CD4-positive, alpha-beta T cell treated with Interferon alpha-2 for 1 hour (primary cell): Measurements from ENCODE around the gene DHX57.
"Not testable (repeated sequence)": the region's sequence is repeated elsewhere in the genome, so short reads cannot be mapped to it uniquely, and the experiment has no call there.

Experiments used
- DNase-seq, 2 donors: peaks; one replicate each; pipeline ENCODE4 v3.0.0-alpha.2; 2020 to 2022

Gene DHX57

DNA sequence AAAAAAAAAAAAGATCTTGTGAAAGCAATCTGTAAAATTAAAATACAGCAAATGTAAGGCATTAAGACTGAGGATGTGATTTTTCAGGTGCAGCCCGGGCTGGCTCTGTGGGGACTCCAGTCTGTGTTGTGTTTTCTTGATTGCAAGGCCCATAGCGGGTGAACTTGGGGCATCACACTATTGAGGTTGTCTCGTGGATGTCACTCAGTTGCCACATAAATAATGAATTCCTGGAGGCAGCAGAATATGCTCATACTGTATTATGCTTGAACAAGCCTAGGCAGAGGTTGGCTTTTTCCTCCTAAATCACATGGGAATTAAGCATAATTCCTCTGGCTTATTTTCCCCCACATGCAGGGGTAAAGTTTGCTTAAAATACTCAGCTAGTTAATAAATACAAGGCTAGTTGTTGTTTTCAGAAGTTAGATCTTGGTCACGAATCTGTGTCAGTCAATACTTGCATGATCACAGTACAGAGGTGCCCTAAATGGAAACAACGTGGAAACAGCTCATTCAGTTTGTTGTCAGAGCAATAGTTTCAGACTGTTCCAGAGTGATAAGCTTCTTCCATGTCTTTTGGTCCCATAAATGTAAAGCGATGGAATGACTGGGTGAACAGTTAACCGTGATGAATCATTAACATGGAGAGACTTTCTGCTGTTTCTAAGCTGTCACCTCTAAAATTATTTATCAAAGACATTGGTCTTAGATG, 81.3 kb downstream of the DHX57 start:
- no peak for DNase-seq

DNA sequence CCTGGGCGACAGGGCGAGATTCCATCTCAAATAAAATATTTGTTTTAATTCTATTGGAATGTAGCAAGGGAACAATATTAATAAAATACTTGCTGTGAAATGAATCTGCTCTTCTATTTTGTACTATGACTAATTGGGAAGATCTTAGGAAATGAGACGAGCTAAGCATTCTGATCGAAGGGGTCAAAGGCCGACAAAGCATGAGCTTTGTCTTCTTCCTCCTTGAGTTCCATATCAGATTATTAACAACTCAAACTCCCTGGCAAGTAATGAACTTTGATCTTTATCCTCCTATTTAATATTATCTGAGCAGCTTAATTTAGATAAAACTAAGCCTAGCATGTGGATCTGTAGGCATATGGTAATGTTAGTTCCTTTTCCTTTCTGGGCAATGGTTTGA, 82.2 kb downstream of the DHX57 start:
- DNase-seq, result no peak

- DNase-seq, result no peak
Measured at GRCh38 chr2:38792751-38793150, 83.0 kb downstream of the DHX57 start.

DNA sequence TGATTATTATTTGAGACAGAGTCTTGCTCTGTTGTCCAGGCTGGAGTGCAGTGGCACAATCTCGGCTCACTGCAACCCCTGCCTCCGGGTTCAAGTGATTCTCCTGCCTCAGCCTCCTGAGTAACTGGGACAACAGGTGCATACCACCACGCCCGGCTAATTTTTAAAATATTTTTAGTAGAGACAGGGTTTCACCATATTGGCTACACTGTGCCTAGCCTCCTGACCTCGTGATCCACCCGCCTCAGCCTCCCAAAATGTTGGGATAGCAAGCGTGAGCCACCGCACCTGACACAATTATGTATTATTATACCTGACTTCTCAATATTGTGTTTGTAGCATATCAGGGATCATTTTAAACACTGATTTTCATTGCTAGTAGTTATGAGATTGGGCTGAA, 83.4 kb downstream of the DHX57 start:
- DNase-seq, result not testable (repeated sequence)

DNA sequence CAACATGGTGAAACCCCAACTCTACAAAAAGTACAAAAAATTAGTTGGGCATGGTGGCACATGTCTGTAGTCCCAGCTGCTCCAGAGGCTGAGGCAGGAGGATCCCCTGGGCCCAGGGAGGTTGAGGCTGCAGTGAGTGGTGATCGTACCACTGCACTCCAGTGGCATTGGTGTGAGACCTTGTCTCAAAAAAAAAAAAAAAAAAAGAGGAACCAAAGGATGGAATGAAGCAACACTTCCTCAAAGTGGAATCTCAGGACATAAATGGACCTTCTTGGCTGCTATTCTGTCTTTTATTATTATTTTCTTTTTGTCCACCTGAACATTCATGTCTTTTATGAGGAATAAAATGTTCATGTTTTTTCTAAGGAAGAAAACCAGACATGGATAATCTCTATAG, 84.0 kb downstream of the DHX57 start:
- DNase-seq, result no peak

DNA sequence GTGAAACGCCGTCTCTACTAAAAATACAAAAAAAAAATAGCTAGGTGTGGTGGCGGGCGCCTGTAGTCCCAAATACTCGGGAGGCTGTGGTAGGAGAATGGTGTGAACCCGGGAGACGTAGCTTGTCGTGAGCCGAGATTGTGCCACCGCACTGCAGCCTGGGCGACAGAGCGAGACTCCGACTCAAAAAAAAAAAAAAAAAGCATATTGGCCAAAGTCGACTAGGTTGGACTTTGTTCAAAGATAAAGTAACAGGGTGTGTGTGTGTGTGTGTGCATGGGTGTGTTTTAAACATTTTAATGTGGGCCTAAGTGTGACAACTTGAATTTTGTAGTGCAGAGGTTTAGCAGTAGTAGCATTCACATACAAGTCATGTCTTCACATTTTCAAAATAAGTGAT, 86.0 kb downstream of the DHX57 start:
- no peak for DNase-seq

- DNase-seq, result no peak
Measured at GRCh38 chr2:38788306-38788705, 87.4 kb downstream of the DHX57 start.

DNA sequence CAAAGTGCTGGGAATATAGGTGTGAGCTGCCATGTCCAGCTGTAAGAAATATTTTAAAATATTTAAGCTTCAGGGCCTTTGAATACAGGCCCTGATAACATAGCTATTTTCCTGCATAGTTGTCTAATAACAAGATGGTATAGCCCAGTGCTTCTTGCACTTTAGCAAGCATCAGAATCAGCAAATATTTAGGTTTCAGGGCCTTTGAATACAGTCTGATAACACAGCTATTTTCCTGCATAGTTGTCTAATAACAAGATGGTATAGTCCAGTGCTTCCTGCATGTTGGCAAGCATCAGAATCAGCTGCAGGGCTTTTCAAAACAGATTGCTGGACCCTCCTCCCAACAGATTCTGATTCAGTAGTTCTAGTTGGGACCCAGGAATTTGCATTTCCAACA, 92.1 kb downstream of the DHX57 start:
- DNase-seq, result no peak

DNA sequence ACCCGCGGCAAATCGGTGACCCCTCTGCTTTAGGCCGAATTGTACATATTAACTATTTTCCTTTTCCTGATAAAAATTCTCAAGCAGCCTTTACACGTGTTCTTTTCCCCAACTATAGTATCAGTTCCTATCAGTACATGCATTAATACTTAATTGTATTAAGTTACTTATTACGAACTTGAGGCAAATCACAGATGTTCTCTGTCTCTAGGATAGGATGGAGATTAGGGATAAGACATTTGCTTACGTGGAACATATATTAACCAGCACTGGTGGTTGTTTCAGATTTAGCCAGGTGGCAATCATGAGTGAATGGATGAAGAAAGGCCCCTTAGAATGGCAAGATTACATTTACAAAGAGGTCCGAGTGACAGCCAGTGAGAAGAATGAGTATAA, 97.0 kb downstream of the DHX57 start:
- DNase-seq, result no peak

- DNase-seq, result no peak
Measured at GRCh38 chr2:38776531-38776930, 99.2 kb downstream of the DHX57 start.

DNA sequence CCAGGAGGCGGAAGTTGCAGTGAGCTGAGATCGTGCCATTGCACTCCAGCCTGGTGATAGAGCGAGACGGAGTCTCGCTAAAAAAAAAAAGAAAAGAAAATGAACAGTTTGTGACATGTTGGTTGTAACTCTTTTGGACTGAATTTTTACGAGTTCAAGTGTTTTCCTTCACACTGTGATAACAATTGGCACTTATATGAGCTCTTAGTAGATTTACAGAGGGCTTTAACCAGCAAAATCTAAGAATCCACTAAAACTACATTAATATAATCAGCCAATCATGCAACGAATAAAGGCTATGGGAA, 99.9 kb downstream of the DHX57 start:
- no peak for DNase-seq

GRCh38 chr2:38775097-38775920, 100.4 kb downstream of the DHX57 start:
- DNase-seq, result no peak

GRCh38 chr2:38771632-38772031, 104.1 kb downstream of the DHX57 start:
- no peak for DNase-seq

DNA sequence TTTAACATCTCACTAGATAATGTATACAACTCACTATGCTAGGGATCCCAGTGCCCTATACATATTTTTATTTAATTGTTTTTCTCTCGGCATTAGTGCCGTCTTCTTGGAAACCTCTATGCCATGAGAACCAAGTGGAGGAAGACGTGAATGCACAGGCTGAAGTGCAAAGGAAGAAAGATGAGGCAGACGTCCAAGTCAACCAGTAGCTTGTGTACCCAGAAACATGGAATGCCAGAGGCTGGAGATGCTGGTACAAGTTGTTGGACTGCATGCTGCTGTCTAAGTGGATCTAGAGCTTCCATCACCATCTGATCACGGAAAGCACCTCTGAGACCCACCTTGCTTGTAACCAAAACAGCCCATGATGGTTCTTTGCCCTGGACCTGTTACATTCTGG, 110.2 kb downstream of the DHX57 start:
- no peak for DNase-seq

- no peak for DNase-seq
Measured at GRCh38 chr2:38765149-38765548, 110.6 kb downstream of the DHX57 start.

GRCh38 chr2:38763728-38764127, 112.0 kb downstream of the DHX57 start:
- DNase-seq, result no peak

DNA sequence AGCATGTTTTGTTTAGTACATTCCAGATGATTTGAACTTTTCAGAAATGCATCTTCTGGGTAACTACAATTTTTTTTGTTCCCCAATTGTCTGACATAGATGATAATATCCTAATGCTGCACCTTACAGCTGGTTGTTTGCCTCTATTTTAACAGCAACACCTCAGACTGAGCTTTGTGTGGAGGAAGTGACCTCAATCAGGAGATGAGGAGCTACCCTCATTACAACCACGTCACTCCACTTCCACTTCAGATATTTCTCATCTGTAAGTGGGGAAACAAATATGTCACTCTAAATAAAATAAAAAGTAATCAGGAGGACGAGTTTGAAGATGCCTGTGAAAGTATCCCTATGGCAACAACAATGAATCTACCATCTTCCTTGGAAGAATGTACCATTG, 112.5 kb downstream of the DHX57 start:
- DNase-seq, result no peak

DNA sequence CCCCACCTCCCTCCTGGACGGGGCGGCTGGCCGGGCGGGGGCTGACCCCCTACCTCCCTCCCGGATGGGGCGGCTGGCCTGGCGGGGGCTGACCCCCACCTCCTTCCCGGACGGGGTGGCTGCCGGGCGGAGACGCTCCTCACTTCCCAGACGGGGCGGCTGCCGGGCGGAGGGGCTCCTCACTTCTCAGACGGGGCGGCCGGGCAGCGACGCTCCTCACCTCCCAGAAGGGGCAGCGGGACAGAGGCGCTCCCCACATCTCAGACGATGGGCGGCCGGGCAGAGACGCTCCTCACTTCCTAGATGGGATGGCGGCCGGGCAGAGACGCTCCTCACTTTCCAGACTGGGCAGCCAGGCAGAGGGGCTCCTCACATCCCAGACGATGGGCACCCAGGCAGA, 119.8 kb downstream of the DHX57 start:
- not testable (repeated sequence) for DNase-seq

DNA sequence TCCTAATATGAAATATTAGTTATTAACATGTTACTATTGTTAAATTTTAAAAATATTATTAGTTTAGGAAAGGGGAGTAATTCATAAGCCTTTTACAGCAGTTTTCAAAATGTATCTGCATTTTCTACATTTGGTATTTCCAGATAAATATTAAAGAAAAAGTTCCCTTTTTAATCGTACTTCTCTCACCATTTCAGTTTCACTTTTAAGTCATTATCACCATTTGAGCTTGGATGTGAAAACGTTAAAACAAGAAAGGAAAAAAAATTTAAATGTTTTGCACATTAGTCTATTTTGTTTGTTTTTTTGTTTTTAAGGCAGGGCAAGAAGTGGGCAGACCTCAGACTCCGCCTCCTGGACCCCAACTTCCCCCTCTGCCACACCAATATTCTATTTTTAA, 121.2 kb downstream of the DHX57 start:
- DNase-seq, result no peak

DNA sequence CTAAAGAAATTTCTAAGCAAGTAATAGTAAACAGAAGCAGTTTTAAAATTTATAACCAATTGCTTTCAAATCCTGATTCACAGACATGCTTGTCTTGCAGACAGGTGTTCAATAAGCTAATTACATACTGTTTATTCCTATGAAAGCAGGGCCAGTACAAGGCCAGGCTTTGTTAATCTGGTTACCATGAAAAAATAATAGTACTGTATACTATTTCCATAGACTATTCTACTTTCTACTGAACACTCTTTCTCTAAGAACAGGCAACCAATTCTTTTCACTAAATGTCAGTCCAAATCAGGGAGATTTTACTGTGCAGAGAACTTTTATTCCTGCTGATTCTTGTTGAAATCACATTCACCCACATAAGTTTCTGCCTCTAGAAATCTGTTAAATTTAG, 121.7 kb downstream of the DHX57 start:
- DNase-seq, result no peak

DNA sequence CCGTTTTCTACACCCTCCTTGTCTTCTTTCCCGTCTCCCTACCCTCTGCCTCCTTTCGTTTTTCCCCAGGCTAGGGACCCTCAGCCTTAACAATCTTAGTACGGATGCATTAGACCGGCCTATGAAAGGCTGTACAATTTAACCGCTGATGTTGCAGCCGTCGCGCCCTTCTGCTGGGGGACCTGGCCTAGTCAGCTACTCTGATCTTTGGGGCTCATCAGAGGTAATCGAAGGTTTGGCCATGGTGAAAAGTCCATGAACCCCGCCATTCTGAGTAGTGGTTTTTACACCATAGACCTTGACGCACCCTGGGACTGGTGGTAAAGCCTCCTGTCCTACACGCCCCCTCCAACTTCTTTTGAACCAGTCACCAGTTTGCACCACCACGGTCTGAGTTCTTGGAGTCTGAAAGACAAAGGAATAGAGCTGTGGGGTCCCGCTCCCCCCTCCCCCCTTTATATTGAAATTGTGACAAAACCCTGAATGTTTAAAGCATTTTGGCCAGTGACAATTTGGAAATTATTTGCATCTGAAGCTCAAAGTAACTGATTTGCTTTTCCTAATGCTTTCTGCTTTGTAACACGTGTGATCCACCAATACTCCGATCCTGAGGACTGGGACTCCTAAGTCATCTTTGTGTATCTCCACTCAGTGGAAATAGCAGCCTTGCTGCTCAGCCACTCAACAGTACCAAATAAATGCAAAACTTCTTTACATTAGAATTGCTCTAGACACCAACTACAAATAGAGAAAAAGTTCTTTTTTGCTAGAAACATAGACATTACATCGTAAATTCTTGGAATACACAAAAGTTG, 123.9 kb downstream of the DHX57 start:
- DNase-seq, result no peak

DNA sequence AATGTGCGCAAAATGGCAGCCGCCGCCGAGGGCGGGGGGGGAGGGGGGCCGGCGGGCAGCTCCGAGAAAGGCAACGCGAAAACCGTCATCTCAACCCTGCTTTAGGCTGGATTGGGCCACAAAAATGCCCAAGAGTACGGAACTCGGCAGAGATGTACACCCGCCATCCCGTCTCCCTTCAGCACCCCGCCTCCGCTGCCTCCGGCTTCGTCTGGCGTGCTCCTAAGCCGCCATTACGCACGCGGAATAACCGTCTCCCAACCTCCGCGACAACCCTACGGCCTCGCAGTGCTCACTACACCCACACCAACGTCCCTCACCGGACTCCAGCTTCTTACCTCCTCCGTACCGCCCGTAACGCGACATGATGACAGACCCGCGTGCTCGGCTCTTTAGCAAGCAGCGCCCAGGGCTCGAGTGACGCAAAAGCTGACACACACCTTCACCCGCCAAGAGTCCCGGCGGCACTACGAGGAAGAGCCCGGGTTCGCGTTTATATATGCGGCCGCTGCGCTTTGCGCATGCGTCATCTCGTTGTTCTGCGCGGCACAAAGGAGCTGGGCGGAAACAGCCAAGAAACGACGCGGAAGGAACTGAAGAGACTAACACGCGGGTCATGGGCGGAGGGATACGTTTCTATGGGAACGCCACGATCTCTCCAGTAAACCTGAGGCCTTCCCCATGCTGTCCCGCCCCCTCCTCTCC, 124.7 kb downstream of the DHX57 start, which contains the start of gene SRSF7:
SRSF7 (minus strand) TSS at position 471 of the 705 bp plus-strand sequence; CDS start at position 366, 105 bp downstream.
- peak; percentile 98 to 99 for DNase-seq
